ENCODE results near the gene REG3A. TPM values are rescaled to one million over a fixed set of nuclear protein-coding genes. Genes with fewer than 3 reads are reported as not detected.

REG3A gene
- not detected for total RNA-seq

- intact Hi-C loops (cut with DNase I; ENCODE audit: low total_unique reads), result no loop called here
- DNase-seq (ENCODE audit: low spot score in 2 of 2), result no peak
- no peak within 1 kb of the TSS for H3K4me3 ChIP-seq (ENCODE audit: low read depth, poor library complexity, severe bottlenecking)
- TF ChIP-seq POLR2A (IDR thresholded peaks at IDR 0.05) (no peak), CTCF (IDR thresholded peaks at IDR 0.05) (no peak)
These were observed at the start of gene REG3A for GRCh38 chr2:79159653-79160052. Gene REG3A (minus strand): TSS chr2:79159753. CDS start chr2:79159405, 348 bp downstream.

DNA sequence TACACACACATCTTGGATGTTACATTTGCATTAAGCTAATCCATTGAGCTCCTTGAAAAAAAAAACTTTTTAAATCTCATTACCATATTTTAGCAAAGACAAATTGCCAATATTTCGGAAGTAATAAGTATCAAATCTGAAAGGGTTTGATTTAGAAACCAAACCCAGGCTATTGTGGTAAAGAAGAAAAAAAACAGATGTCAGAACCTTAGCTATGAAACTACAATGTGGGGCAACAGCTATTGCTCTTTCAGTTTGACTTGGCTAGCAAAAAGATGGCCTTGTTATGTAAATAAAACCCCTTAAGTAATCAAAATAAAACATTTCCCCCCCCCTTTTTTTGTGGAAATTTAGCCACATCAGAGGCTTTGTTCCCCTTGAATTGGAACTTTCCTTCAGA lies 41.2 kb upstream of the REG3A start:
- no peak for DNase-seq (ENCODE audit: low spot score in 2 of 2)
- intact Hi-C loops (cut with DNase I; ENCODE audit: low total_unique reads), result no loop called here
- no peak for TF ChIP-seq CTCF (IDR thresholded peaks at IDR 0.05)
- no peak for TF ChIP-seq POLR2A (IDR thresholded peaks at IDR 0.05)
- WGBS, 2 donors, result 64 to 71% methylated on average over 1 of the region's 1 CpG
- H3K4me3 ChIP-seq (ENCODE audit: low read depth, poor library complexity, severe bottlenecking), result no peak overlapping the region

DNA sequence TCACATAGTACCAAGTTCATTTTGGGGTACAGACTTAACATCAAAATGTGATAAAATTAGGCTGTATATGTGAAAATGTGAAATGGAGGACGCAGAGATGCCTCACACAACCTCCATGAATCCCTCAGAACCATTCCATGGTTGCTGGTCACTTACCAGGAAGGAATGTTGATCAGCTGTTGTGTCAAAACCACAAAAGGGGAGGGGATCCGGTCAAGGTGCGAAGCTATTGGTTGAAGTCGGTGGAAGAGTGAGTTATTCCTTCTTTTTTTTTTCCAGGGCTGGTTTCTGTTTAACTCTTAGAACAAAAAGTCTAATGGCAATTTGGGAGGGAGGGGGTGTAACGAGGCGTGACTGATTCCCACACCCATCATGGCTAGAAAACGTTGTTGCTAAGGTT lies 32.3 kb upstream of the REG3A start:
- no peak for TF ChIP-seq POLR2A (IDR thresholded peaks at IDR 0.05)
- TF ChIP-seq CTCF (IDR thresholded peaks at IDR 0.05), result no peak
- H3K4me3 ChIP-seq (ENCODE audit: low read depth, poor library complexity, severe bottlenecking), result no peak overlapping the region
- no peak for DNase-seq (ENCODE audit: low spot score in 2 of 2)
- intact Hi-C loops (cut with DNase I; ENCODE audit: low total_unique reads), result no loop called here
- WGBS, 2 donors, result 81 to 83% methylated on average over 7 of the region's 7 CpGs

- intact Hi-C loops (cut with DNase I; ENCODE audit: low total_unique reads), result no loop called here
- TF ChIP-seq POLR2A (IDR thresholded peaks at IDR 0.05), result no peak
- no peak for TF ChIP-seq CTCF (IDR thresholded peaks at IDR 0.05)
- no peak for DNase-seq (ENCODE audit: low spot score in 2 of 2)
- H3K4me3 ChIP-seq (ENCODE audit: low read depth, poor library complexity, severe bottlenecking), result no peak overlapping the region
- WGBS, 2 donors, result 35 to 46% methylated on average over 1 of the region's 1 CpG
These were observed 31.5 kb upstream of the REG3A start for GRCh38 chr2:79191081-79191480.

- TF ChIP-seq POLR2A (IDR thresholded peaks at IDR 0.05), result no peak
- no peak for TF ChIP-seq CTCF (IDR thresholded peaks at IDR 0.05)
- no peak overlapping the region for H3K4me3 ChIP-seq (ENCODE audit: low read depth, poor library complexity, severe bottlenecking)
- intact Hi-C loops (cut with DNase I; ENCODE audit: low total_unique reads), result no loop called here
- no peak for DNase-seq (ENCODE audit: low spot score in 2 of 2)
- WGBS, 2 donors, result 63 to 64% methylated on average over 3 of the region's 3 CpGs
These were observed 29.9 kb upstream of the REG3A start for GRCh38 chr2:79189465-79189864.

DNA sequence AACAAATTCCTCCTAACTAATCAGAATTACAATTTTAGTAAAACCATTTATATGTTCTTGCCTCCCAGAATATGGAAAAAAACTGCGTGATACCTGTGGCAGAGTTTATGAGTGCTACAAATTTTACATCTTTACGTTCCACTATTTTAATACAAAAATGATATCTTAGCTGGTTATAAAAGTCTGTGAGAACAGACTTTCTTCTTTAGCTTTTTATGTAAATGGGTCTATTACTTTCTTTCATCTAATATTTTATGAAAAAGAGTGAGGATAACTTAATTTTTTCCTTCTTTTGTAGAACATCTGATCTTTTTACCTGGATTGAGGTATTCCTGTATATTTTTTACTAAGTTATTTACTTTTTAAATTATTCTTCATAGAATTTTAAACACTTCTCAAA lies 22.1 kb upstream of the REG3A start:
- H3K4me3 ChIP-seq (ENCODE audit: low read depth, poor library complexity, severe bottlenecking), result no peak overlapping the region
- 92% methylated on average over 2 of the region's 2 CpGs for WGBS, 2 donors
- TF ChIP-seq POLR2A (IDR thresholded peaks at IDR 0.05) (no peak), CTCF (IDR thresholded peaks at IDR 0.05) (no peak)
- DNase-seq (ENCODE audit: low spot score in 2 of 2), result no peak
- intact Hi-C loops (cut with DNase I; ENCODE audit: low total_unique reads), result no loop called here

All from lower leg skin (tissue), 4 donors.